Coronary artery (tissue), 2 donors: Measurements from ENCODE around the gene G6PD.

Source experiments
- DNase-seq: peaks from one replicate; pipeline ENCODE4 v3.0.0-alpha.2; 2017; ENCODE audit warnings: low spot score
- H3K27ac ChIP-seq, 2 donors: fragments of 200-600 bp; sonication (generic); one replicate each; pipeline ENCODE4 v1.5.1; 2016 to 2019
- H3K4me3 ChIP-seq: fragments of 200-600 bp; sonication (generic); 2 replicates; pipeline ENCODE4 v1.5.1; 2016; ENCODE audit warnings: mild to moderate bottlenecking, moderate library complexity
- CTCF ChIP-seq: fragments of 200-600 bp; sonication (generic); IDR thresholded peaks from one replicate; pipeline ENCODE4 v1.5.1; 2019; ENCODE audit warnings: antibody characterized with exemption

The G6PD gene

GRCh38 chrX:154490414-154491083 is 56.1 kb downstream of the G6PD start, which contains the start of gene SLC10A3:
Gene SLC10A3 (minus strand): TSS chrX:154490629. CDS start chrX:154488940, 1,689 bp downstream.
- peak; percentile 96 for DNase-seq
- peak within 1 kb of the TSS; percentile 87 to 88 for H3K27ac ChIP-seq
- peak within 1 kb of the TSS; percentile 72 for H3K4me3 ChIP-seq
- no peak for TF ChIP-seq CTCF

DNA sequence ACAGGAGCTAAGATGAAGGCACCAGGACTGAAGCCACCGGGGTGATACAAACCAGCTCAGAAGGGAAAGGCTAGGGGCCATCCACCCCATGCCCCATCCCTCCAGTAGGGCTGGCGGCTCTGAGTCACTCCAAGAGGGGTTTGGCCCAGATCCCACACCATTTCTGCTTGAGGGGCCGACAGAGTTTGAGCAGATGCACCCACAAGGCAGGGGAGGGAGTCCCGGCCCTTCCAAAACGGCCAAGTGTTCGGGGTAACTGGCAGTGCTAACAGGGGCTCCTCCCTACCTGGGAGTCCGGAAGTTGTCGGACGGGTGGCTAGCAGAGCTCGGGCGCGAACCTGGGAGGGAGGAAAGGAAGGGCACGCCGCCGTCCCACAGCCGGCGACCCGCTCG is 56.6 kb downstream of the G6PD start:
- H3K27ac ChIP-seq = peak overlapping the region; percentile 87 to 88
- no peak for DNase-seq
- TF ChIP-seq CTCF = no peak
- peak overlapping the region; percentile 72 for H3K4me3 ChIP-seq

GRCh38 chrX:154489182-154489581 is 57.5 kb downstream of the G6PD start:
- DNase-seq = no peak
- peak overlapping the region; percentile 72 for H3K4me3 ChIP-seq
- TF ChIP-seq CTCF = no peak
- H3K27ac ChIP-seq = peak overlapping the region; percentile 87 to 88

GRCh38 chrX:154488336-154489075 is 58.1 kb downstream of the G6PD start:
- TF ChIP-seq CTCF = no peak
- DNase-seq = peak; percentile 70
- peak overlapping the region in 1 of 2 donors; percentile 87 for H3K27ac ChIP-seq
- peak overlapping the region; percentile 72 for H3K4me3 ChIP-seq

GRCh38 chrX:154487518-154488290 is 58.9 kb downstream of the G6PD start:
- no peak for TF ChIP-seq CTCF
- DNase-seq = no peak
- Histone ChIP-seq H3K27ac (peak overlapping the region in 1 of 2 donors; percentile 90), H3K4me3 (no peak overlapping the region)

DNA sequence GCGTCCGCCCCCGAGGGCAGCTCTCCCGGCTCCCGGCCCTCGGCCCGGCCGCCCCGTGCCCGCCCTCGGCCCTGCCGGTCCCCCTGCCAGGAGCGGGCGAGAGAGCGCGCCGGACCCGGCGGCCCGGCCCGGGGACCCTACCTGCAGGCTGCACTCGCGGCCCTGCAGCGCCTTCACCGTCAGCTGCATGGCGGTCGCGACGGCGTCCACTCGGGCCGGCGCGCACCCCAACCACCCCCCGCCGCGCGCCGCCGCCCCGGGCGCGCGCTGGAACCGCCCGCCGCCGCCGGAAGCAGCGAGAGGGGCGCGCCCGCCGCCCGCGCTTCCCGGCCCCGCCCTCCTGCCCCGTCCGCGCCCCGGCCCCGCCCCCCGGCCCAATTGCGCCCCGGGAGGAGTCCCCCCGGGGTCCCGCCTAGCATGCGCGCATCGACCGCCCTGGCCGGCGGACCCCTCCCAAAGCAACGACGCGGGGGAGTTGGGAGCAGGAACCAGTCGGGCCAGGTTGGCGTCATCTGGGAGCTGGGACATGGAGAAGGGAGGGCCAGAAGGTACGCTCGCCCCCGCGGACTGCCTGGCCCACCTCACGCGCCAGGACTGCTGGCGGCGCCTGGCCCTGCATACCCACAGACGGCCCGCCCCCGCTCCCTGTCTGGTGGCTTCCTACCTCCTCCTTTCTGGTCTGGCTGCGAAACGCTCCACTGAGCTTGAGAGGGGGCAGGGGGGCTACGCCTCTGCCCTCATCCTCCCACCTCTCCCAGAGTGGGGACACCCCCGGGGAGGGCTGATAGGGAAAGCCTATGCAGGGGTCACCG is 60.0 kb downstream of the G6PD start, which contains the start of gene UBL4A:
Gene UBL4A, minus strand, starts transcription at position 220 of the 812 bp plus-strand sequence. Its CDS starts 31 bp downstream, at position 189.
- no peak for TF ChIP-seq CTCF
- DNase-seq = no peak
- Histone ChIP-seq H3K4me3 (peak within 1 kb of the TSS; percentile 85), H3K27ac (peak within 1 kb of the TSS; percentile 63 to 90)
